ENCODE measurements around the gene EMC8. TPM values are rescaled to one million over a fixed set of nuclear protein-coding genes. Genes with fewer than 3 reads are reported as not detected.

EMC8 gene
- polyA plus RNA-seq, 3 donors: 28.4 to 31.4 (median 30.0) TPM

DNA sequence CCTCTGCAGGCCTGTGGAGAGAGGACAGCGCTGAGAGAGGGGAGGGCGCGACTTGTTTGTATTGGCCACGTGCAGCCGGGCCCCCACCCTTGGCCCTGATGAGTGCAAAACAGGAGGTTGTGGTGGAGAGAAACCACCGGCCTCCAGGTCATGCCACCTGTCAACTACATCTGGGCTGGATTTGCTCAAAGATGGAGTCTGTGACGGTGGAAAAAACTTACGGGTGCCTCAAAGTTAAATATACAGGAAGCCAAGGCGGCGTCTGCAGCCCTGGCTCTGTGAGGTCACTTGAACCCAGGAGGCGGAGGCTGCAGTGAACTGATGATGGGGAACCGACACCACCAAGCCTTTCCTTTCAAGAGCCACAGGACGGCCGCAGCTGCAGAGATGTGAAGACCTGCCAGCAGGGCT is 64.1 kb downstream of the EMC8 start:
- no peak for DNase-seq (ENCODE audit: low read depth in 3 of 3, low spot score in 2 of 3)

DNA sequence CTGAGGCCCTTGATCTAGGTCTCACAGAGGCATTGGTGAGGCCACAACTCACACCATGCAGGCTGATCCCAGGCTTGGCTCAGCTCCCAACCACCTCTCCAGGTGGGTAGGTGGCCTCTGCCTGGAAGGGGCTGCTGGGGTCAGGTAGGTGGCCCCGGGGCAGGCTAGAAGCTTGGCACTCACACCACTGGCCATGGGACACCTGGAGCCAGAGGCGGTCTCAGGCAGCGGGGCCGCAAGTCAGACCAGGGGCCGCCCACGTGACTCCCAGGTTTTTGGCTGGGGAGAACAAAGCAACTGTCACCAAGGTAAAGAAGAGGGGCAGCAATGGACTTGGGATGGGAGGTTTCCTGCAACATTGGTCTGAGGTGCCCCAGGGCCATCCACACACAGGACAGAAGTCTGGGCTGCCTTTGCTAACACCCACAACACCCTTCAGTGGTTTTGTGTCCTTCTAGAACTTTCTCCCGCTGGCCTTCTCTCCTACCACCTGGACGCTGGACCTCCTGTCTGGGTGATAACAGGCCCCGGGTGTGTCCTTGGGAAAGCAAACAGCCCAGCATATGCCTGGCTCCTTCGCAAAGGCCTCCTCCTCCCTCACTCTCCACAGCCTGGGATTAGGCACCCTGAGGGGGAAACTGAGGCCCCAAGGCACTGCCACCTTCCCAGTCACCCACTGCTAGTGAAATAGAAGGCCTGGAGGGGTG is 64.9 kb downstream of the EMC8 start:
- DNase-seq (ENCODE audit: low read depth in 3 of 3, low spot score in 2 of 3): no peak

DNA sequence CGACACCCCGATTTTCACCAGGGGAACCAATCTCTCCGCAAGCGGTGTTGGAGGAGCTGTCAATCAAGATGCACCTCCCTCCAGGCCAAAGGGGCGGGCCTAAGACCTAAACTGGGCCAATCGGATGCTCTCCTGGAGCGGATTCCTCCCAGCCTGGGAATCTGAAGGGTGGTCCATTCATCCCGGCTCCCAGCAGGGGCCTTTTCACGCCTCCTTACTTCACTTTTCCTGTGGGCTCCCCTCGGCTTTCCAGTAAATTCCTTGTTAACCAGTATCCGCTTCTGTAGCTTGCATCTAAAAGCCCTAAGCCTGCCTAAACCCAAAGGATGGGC is 65.5 kb downstream of the EMC8 start:
- no peak for DNase-seq (ENCODE audit: low read depth in 3 of 3, low spot score in 2 of 3)

DNA sequence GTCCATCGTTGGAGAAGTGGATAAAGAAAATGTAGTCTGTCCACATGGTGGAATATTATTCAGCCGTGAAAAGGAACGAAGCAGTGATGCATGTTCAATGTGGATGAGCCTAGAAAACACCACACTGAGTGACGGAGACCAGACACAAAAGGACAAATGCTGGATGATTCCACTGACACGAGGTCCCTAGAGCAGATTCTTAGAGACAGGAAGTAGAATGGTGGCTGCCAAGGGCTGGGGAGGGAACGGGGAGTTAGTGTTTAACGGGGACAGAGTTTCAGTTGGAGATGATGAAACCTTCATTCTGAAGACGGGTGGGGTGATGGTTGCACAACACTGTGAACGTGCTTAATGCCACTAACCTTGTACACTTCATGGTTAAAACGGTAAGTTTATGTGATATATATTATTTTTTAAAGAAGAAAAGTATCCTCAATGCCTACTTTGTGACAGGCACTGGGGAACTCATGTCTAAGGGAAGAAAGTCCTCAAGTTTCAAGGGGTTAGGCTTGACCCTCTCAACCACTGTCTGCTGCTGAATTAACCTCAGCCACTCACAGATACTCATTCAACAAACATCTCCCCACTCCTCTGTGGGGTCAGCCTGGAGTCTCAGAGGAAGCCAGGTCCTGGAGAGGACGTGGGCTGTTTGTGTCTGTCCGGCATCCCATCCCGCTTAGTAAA is 66.0 kb downstream of the EMC8 start:
- no peak for DNase-seq (ENCODE audit: low read depth in 3 of 3, low spot score in 2 of 3)

DNA sequence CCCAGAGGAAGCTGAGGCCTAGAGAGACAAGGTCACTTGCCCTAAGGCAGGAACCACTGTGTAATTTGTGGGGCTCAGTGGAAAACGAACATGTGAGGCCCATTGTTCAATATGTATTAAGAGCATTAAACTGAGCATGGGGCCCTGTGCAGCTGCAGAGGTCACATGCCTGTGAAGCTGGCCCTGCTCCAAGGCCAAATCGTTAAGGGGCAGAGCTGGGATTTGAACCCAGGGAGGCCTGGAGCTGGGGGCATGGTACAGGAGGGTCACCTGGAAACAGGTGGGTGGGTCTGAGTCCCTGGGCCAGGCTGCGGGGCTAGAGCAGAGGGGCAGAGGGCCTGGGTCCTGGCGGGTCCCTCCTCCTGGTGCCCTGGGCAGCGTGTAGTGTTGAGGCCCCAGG is 68.2 kb downstream of the EMC8 start:
- DNase-seq (ENCODE audit: low read depth in 3 of 3, low spot score in 2 of 3): no peak

DNA sequence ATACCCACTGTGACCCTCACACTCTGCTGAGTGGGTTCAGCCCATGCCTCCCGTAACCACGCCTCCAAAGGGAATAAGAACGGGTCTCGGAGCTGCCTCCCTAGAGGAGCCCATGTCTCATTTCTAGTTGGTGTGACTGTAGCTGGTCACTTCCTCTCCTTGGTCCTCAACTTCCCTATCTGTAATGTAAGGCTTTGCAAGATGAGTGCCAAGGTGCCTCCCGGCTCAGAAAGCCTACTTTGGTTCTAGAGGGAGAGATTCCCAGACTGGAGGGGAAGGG is 69.2 kb downstream of the EMC8 start:
- no peak for DNase-seq (ENCODE audit: low read depth in 3 of 3, low spot score in 2 of 3)

DNA sequence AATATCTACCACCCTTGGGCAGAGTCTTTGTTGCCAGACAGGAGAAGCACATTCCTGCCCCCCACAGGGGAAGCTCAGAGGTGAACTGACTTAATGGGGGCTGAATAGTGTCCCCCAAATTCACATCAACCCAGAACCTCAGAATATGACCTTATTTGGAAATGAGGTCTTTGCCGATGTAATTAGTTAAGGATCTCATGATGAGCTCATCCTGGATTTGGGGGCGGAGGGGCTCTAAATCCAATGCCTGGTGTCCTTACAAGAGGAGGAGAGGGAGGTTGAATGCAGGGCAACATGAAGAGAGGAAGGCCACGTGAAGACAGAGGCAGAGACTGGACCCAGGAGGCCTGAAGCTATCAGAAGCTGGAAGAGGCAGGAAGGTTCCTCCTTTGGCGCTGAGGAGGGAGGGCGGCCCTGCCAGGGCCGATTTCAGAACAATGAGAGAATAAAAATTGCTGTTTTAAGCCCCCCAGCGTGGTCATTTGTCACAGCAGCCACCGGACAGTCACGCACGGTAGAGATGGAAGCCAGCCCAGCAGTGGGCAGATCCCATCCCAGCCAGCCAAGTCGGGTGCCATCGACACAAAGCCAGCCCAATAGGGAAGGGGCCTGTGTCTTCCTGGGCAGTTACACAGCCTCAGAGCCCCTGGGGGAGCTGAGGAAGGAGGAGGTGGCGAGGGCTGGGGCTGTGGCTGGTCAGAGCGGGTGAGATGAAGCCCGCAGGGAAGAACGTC is 69.7 kb downstream of the EMC8 start:
- no peak for DNase-seq (ENCODE audit: low read depth in 3 of 3, low spot score in 2 of 3)

DNA sequence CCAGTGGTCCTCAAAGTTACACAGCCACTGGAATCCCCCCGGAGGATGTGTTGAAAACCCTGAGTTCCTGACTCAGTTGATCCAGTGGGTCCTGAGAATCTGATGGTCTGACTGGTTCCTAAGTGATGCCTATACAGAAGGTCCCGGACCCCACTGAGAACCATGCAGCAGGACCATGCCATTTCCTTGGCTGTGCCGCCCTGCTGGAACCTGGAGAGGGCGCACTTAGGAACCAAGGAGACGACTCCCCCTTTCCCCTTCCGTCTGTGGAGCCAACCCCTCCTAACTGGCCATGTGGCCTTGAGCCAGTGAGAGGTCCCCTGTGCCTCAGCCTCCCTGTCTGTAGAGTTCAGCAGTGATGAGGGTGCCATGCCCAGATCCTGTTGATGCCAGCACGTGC is 70.5 kb downstream of the EMC8 start:
- DNase-seq (ENCODE audit: low read depth in 3 of 3, low spot score in 2 of 3): no peak

Other genes starting within 250 kb of the EMC8 start
- gene GSE1, start 186.2 kb downstream of the EMC8 start, polyA plus RNA-seq (ENCODE audit: insufficient read length in 3 of 3): 10 to 100 TPM; 53.6 to 58.6 (median 56.9) TPM
- gene GINS2, start 110.6 kb downstream of the EMC8 start, polyA plus RNA-seq (ENCODE audit: insufficient read length in 3 of 3): 10 to 100 TPM; 16.0 to 21.5 (median 20.4) TPM
- 1 to 10 TPM; 3.0 to 3.7 (median 3.4) TPM for gene C16orf74, start 48.4 kb downstream of the EMC8 start, polyA plus RNA-seq (ENCODE audit: insufficient read length in 3 of 3)
- 100 to 1,000 TPM; 364 to 398 (median 365) TPM for gene COX4I1, start 151 bp upstream of the EMC8 start, polyA plus RNA-seq (ENCODE audit: insufficient read length in 3 of 3)
- gene IRF8, start 99.6 kb upstream of the EMC8 start, polyA plus RNA-seq (ENCODE audit: insufficient read length in 3 of 3): 1 to 10 TPM; 4.5 to 7.2 (median 5.7) TPM

All from right renal cortex interstitium (tissue), 3 donors.